WI38 (cell line): Measurements from ENCODE around the gene GPRC5C.

ENCODE experiments used
- H3K4me3 ChIP-seq: 2 replicates; pipeline ENCODE4 v1.5.1; 2011; ENCODE audit warnings: low read depth, mild to moderate bottlenecking, control low read depth, low read length
- TF ChIP-seq, protein P1 (sequence below): IDR thresholded peaks from 2 replicates; pipeline ENCODE4 v1.5.1; 2012; ENCODE audit warnings: low read depth, mild to moderate bottlenecking, control low read depth, low read length

GPRC5C gene

DNA sequence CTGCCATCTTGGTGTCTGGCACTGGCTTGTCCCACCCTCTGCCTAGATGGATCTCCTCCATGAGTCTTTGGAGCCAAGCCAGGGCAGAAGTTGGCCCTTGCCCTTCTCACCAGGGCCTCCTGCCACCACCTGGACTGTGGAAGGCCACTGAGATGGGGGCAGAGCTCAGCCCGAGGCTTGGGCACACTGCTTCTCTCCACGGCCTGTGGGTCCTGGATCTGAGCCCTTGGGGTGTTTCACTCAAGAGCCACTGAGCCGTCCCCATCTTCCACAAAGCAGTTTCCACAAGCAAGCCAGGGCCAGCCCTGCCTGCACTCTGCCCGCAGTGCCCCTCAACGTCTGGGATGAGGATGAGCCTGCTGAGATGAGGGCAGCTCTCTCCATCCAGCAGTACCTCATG, 17.9 kb downstream of the GPRC5C start:
- no peak overlapping the region for H3K4me3 ChIP-seq
- TF ChIP-seq, protein P1, sequence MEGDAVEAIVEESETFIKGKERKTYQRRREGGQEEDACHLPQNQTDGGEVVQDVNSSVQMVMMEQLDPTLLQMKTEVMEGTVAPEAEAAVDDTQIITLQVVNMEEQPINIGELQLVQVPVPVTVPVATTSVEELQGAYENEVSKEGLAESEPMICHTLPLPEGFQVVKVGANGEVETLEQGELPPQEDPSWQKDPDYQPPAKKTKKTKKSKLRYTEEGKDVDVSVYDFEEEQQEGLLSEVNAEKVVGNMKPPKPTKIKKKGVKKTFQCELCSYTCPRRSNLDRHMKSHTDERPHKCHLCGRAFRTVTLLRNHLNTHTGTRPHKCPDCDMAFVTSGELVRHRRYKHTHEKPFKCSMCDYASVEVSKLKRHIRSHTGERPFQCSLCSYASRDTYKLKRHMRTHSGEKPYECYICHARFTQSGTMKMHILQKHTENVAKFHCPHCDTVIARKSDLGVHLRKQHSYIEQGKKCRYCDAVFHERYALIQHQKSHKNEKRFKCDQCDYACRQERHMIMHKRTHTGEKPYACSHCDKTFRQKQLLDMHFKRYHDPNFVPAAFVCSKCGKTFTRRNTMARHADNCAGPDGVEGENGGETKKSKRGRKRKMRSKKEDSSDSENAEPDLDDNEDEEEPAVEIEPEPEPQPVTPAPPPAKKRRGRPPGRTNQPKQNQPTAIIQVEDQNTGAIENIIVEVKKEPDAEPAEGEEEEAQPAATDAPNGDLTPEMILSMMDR: no peak

DNA sequence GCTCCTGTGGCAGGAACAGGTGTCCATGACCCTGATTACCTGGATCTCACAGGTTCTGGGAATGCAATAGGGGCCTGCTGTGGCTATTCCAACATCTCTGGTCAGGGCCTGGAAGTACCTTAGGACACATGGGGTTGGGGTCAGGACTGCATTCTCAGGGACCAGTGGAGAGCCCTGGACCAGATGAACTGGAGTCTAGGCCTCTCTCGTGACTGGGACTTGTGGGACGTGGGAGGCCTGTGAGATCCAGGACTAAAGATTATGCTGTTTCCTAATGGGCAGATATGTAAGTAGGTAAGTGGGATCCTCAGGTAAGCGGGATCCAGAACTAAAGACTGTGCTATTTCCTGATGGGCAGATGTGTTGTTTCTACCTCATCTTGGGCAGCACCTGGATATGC, 18.3 kb downstream of the GPRC5C start:
- TF ChIP-seq, protein P1: no peak

DNA sequence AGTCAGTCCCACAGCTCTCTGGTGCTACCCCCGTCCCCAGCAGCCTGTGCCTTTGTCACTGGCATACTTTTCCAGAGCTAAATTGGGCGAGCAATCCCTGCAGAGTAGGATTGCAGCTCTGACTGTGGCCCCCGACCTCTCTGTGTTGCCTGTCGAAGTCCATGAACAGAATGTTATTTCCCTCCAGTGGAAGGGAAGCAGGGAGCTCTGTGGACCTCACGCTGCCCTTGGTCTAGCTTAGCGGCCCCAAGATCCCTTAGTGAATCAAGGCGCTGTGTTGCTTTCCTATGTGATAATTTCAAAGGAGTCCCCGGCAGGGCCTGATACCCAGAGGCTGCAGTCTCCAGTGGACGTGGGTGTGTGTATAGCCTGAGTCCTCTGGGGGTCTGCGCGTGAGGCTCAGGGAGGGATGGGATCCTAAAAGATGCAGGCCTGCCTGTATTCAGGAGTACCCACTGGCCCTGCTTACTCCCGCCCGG, 19.1 kb downstream of the GPRC5C start:
- TF ChIP-seq, protein P1: no peak
- H3K4me3 ChIP-seq: no peak overlapping the region

More for the DNA sequence above, 18.3 kb downstream of the GPRC5C start:
- no peak overlapping the region for H3K4me3 ChIP-seq

DNA sequence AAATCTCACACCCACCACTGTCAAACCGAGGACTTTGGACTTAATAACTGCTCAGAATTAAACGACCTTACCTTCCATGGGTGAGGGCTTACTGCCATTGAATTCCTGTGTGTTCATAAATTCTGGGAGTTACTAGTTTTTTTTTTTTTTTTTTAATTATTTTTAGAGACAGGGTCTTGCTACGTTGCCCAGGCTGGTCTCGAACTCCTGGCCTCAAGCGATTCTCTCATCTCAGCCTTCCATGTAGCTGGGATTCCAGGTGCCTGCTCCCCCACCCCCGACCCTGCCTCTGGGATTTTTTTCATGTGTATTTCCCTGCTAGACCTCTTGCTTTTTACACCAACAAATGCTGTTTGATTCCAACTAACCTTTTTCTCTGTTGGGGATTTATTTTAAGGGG, 19.7 kb downstream of the GPRC5C start:
- TF ChIP-seq, protein P1: no peak
- H3K4me3 ChIP-seq: no peak overlapping the region

DNA sequence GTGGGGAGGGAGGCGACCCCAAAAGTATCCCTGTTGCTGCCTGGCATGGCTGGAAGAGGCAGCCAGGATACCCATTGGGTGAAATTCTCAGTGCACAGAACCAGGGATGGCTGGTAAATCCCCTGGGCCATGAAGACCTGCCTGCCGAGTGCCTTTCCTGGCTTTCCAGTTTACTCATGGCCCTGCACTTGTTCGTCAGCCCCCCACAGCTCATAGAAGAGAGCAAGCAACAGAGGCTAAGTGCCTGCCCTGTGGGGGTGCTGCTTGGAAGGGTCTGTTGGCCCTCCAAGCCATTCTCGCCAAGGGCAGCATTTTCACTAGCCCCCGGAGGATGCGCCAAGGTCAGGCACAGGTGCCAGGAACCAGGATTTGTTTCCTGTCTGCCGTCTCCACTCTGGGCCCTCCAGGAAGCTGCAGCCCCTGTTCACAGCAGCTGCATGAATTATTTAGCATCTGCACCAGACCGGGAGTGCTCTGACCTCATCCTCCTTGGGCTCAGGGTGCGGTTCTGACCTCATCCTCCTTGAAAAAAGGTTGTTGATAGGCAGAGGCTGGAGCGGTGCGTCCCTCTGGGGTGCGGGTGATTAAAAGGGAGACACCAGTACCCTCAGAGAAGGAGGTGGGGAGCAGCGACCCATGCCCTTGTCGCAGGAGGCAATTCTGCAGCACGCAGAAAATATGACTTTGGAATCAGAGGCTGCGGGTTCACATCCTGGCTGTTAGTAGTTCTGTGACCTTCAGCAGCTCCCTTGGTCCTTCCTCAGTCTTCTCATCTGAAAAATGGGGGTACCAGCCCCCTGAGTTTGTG, 20.3 kb downstream of the GPRC5C start:
- no peak overlapping the region for H3K4me3 ChIP-seq
- TF ChIP-seq, protein P1: no peak

DNA sequence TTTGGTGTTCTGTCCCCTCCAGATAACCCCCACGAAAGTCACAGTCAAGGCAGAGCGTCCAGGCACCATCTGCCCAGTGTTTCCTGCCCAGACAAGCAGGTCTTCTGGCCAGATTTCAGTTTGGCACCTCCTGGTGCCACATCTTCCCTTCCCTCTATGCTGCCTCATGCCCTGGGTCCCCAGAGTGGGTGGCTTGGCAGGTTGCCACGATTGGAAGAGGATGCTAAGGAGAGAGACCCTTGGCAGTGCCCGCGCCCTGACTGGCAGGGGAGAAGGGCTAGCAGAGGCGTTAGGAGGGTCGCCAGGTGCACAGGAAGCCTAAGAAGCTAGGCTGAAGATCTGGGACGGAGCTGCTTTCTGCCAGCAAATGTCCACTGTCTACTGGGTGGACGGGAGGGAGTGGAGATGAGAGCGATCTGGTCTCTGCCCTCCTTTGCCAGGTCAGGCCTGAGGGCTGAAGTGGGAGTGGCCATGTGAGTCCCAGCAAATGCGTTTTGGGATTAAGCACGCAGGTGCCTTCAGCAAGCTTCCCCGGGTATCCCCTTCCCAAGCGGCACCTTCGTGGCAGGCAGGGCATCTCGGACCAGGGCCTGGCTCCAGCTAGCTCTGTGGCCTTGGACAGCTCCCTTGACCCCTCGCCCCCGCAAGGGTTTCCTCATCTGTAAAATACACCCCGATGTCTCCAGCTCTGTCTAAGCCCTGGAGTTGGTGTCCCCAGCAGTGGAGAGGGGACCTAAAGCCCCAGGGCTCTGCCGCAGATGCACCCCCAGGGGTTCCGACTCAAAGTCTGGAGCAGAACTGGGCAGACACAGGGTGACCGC, 21.2 kb downstream of the GPRC5C start:
- H3K4me3 ChIP-seq: no peak overlapping the region
- TF ChIP-seq, protein P1: no peak

DNA sequence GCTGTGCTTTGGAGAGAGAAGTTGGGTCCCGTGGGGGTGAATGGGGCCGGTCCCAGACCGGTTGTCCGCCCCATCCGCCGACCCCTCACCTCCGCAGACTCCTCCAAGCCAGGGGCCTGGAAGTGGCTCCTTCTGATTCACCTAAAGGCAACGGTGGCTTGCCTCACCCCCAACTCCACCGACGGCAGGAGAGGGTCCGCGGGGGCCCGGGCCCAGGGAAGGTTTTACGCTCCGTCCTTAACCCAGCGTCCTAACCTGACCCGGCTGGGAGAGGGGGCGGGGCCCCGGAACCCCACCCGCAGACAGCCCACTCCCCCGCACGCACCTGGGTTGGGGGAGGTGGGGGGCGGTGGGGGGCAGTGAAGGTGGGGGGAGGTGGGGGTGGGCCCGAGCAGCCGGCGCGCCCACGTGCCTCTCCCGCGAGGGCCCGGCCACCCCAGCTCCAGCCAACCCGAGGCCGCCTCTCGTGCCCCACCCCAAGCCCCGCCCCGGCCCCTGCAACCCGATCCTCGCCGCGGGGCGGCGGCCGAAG, 21.8 kb downstream of the GPRC5C start:
- H3K4me3 ChIP-seq: no peak overlapping the region

More for the DNA sequence above, 21.8 kb downstream of the GPRC5C start:
- TF ChIP-seq, protein P1: no peak
